IPS-NIHi7 (cell line): ENCODE measurements around the gene CC2D1A.

Experiments
- DNase-seq: peaks from one replicate; pipeline ENCODE4 v3.0.0; 2012; ENCODE audit warnings: mixed read lengths; ENCODE audit errors: extremely low spot score

Gene CC2D1A

DNA sequence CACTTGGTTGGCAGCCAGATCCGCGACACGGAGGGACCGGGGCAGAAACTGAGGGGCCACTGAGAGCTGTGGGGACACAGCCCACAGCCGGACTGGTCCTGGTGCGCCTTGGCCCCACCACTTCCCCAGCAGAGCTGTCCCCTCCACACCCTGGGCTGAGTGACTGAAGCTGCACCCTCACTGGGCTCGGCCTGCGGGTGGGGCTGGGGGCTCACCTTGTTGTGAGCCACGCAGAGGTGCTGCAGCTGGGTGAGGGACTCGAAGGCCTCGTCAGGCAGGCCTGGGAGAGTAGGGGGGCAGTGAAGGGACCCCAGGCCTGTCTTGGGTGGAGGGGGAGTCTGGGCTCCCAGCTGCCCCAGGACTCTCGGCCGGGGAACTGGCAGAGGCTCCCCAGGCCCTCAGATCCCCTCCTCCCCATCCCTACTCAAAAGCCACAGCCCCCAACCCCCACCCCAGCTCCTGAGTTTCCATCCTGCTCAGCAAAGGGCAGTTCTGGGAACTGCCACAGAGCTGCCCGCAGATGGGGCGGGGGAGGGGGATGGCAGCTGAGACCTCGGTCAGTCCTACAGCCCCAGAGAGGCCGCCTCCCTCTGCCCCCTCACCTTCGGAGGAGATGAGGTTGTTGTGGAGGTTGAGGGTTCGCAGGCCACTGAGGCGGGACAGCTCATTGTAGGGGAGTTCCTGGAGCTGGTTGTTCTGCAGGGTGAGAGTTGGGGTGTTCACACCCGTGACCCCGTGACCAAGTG lies 29.9 kb downstream of the CC2D1A start:
- DNase-seq, result peak; percentile 75

DNA sequence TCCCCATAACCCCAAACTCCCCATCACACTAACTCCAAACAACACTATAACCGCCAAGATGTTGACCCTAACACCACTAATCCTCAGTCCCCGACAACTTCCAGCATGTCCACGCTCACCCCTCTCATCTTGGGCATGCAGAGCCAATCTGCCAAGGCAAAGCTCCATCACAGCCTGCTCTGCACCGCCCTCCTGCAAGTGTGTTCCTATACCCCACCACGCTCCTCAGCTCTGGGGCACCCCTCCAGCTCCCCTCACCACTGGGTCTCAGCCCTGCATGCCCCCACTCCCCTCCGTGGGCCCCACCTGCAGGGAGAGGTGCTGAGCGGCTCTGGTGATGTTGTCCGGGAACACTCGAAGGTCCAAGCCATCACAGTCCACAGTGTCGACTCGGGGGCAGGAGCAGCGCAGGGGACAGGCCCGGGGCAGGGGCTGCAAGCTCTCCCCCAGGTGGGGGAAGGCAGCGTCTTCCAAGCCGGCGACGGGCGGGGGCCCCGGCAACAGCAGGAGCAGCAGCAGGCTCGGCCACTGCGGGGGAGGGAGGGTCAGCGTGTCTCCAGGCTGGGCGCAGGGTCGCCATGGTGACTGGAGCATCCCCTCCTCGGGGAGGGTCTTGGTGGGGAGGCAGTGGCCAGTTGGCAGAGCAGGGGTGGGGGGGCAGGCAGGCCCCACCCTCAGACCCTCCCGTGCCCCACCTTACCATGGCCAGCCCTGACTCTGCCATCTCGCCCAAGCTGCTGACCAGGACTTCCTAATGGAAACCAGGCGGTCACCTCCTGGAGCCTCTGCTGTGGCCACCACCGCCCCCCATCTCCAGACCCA lies 31.7 kb downstream of the CC2D1A start:
- no peak for DNase-seq

- no peak for DNase-seq
Measured at GRCh38 chr19:13938301-13939064, 32.5 kb downstream of the CC2D1A start, which contains the start of gene PODNL1. PODNL1 (minus strand) TSS chr19:13938417; CDS start chr19:13938181, 236 bp downstream.

DNA sequence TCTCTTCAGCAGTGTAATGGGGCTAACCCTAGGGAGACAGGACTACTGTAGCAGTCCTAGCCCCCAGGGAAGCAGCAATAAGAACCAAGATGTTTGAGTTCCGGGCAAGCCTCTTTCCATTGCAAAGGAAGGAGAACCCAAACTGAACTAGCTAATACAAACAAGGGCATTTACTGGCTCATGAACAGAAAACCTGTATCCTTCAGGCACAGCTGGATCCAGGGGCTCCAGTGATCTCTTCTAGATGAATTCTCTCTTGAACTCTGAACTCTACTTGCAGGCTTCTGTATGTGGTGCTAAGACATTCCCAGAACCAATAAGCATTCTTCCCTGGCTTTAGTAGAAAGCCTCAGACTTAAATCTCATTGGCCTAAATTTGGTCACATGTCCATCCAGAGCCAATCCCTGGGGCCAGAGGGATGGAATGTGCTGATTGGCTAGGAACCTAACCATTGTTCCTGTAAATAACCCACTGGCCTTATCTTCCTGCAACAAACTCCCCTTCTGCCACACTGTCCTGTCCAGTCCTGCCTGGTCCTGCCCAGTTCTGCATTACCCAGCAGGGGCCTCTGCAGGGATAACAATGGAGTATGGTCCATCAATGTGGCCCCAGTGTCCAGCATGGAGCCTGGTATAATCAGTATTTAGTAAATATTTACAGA lies 36.2 kb downstream of the CC2D1A start:
- DNase-seq, result no peak

DNA sequence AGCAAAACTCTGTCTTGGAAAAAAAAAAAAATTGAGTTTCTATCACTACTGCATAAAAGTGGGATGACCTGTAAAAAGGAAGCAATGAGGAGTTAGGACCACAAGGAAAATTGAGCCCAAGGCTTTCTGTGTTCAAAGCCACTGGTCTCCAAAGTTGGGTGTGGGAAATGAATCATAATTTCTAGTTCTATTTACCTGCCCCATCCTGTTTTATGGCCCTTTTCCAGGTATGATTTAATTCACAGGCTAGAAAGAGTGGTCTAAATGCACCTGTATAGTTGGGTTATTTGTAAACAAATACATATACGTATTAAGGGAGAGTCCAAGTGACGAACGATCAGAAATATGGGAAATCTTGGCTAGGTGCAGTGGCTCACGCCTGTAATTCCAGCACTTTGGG lies 40.4 kb downstream of the CC2D1A start:
- DNase-seq, result no peak

DNA sequence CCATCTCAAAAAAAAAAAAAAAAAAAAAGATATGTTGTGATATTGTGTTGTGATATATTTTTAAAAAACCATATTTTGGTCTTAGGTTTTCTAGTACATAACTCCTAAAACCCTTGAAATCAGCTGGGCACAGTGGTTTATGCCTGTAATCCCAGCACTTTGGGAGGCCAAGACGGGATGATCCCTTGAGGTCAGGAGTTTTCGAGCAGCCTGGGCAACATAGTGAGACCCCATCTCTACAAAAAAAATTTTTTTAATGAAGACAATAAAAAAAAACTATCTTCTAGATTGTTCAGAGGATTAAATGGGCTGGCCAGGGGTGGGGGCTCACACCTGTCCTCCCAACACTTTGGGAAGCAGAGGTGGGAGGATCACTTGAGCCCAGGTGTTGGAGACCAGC lies 45.0 kb downstream of the CC2D1A start:
- no peak for DNase-seq

DNA sequence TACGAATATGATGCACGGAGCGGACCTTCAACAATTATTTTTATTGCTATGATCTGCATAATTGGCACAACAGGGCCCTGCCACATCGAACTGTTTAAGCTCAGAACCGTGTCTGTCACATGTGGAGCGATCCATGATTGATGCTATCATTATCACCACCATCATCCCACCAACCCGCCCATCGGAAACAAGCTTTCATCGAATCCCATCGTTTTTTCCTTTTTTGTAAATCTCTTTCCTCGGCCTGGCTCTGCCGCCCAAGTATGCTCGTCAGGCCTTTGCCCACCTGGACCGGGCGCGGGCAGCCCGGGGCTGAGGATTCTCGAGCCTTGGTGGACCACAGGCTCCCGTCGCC lies 45.8 kb downstream of the CC2D1A start:
- DNase-seq, result no peak

DNA sequence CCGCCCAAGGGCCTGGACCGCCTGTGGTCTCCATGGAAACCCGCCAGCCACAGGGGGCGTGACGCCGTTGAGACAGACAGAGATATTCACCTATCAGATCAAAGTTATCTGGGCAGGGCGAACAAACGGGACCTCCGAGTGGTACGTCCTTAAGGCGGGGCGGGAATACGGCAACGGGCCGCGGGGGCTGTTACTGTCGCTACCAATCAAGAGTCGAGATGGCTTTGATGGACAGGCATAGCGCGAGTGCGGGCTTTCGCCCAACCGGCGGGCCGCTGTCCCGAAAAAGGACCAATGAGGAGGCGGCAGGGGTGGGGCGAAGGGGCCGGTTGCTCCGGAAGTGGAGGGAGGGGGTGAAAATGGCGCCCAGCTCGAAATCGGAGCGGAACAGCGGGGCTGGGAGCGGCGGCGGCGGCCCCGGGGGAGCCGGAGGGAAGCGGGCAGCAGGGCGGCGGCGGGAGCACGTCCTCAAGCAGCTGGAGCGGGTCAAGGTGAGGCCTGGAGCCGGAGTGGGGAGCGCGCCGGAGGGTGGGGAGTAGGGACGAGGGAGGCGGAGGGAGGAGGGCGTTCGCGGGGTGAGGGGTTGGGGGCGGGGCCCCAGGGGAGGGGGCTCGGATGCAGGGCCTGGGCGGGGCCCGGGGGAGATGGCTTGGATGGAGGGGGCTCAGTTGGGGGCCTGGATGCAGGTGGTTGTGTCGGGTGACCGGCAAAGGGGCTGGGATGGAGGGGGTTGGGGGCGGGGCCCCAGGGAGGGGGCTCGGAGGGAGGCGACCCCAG lies 46.3 kb downstream of the CC2D1A start, which contains the start of gene DCAF15:
Gene DCAF15 (plus strand): TSS at position 356 of the 777 bp plus-strand sequence. CDS start 4 bp downstream, at position 360.
- peak; percentile 100 for DNase-seq

- no peak for DNase-seq
Measured at GRCh38 chr19:13952931-13953531, 47.0 kb downstream of the CC2D1A start.

GRCh38 chr19:13954185-13954584 lies 48.2 kb downstream of the CC2D1A start:
- DNase-seq, result no peak

DNA sequence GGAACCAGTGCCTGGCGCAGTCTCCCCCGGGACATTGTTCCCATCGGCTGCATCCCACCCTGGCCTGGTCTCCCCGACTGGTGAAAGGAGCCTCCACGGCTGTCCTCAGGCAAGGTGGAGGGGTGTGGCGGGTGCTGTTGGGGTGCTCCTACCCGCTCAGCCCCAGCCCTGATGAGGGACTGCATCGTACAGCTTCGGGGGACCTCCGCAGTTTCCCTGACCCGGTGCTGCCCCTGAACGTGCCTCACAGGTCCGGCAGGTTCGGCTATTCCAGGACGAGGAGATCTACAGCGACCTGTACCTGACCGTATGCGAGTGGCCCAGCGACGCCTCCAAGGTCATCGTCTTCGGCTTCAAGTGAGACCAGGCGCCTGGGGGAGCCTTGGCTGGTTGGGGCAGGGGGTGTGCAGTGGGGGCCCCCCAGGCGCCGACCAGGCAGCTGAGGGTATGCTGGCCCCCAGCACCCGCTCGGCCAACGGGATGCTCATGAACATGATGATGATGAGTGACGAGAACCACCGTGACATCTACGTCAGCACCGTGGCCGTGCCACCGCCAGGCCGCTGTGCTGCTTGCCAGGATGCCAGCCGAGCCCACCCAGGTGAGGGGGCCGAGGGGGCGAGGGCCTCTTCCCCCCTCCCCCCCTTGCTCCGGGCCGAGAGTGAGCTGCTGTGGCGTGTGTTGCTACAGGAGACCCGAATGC lies 49.8 kb downstream of the CC2D1A start:
- DNase-seq, result no peak

DNA sequence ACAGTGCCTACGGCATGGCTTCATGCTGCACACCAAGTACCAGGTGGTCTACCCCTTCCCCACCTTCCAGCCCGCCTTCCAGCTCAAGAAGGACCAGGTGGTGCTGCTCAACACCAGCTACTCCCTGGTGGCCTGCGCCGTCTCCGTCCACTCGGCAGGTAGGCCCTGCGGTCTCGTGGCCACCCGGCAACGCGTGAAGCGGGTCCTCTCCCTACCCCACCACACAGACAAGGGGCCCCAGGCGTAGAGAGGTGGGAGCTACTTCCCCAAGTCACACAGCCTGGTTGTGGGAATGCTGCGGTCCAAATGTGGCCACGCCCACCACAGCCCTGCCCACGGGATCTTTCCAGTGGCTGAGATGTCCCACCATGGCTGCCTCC lies 50.4 kb downstream of the CC2D1A start:
- no peak for DNase-seq

- DNase-seq, result no peak
Measured at GRCh38 chr19:13957051-13957450, 51.0 kb downstream of the CC2D1A start.

GRCh38 chr19:13958043-13958442 lies 52.0 kb downstream of the CC2D1A start:
- DNase-seq, result no peak

DNA sequence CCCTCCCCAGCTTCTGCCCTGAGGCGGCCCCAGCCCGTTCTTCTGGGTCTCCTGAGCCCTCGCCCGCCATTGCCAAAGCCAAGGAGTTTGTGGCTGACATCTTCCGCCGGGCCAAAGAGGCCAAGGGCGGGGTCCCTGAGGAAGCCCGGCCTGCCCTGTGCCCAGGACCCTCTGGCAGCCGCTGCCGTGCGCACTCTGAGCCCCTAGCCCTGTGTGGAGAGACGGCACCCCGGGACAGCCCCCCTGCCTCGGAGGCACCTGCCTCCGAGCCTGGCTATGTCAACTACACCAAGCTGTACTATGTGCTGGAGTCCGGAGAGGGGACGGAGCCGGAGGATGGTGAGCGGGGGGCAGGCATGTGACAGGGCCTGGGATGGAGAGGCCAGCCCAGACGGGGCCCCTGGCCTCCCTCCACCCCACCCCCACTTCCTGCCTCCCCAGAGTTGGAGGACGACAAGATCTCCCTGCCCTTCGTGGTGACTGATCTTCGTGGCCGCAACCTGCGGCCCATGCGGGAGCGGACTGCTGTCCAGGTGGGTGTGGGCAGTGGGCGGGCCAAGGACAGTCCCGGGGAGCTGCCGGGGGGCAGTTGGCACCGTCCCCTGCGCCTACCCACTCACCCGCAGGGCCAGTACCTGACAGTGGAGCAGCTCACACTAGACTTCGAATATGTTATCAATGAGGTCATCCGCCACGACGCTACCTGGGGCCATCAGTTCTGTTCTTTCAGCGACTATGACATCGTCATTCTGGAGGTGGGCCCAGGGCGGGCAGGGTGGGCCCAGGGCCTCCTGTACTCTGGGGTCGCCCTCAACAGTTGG lies 53.4 kb downstream of the CC2D1A start:
- DNase-seq, result no peak

DNA sequence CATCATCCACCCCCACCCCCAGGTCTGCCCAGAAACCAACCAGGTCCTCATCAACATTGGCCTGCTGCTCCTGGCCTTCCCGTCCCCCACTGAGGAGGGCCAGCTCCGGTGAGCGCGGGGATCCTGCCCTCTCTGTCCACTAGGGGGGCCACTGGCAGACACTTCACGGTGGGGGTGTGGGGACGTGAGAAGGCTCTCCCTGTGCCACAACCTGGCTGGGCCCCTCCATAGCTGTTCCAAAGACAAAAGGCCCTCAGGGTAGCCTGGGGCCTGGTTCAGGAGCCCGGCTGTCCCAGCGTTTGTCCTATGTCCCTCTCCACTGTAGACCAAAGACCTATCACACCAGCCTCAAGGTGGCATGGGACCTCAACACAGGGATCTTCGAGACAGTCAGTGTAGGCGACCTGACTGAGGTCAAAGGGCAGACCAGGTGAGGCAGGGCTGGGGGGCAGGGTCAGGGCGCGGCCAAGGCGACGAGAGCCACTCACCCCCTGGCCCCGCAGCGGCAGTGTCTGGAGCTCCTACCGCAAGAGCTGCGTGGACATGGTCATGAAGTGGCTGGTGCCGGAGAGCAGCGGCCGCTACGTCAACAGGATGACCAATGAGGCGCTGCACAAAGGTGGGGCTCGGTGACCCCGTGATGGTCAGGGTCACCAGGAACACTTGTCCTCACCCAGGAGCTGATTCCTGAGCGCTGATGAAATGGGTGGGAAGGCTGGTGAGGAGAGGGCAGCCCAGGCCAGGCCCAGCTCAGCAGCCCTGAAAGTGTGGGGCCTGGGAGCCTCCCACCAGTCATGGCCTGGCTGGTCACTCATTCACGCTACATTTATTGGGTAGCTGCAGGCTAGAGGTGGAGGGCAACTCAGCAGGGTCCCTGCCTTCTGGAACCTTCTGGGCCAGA lies 54.2 kb downstream of the CC2D1A start:
- peak; percentile 54 for DNase-seq

DNA sequence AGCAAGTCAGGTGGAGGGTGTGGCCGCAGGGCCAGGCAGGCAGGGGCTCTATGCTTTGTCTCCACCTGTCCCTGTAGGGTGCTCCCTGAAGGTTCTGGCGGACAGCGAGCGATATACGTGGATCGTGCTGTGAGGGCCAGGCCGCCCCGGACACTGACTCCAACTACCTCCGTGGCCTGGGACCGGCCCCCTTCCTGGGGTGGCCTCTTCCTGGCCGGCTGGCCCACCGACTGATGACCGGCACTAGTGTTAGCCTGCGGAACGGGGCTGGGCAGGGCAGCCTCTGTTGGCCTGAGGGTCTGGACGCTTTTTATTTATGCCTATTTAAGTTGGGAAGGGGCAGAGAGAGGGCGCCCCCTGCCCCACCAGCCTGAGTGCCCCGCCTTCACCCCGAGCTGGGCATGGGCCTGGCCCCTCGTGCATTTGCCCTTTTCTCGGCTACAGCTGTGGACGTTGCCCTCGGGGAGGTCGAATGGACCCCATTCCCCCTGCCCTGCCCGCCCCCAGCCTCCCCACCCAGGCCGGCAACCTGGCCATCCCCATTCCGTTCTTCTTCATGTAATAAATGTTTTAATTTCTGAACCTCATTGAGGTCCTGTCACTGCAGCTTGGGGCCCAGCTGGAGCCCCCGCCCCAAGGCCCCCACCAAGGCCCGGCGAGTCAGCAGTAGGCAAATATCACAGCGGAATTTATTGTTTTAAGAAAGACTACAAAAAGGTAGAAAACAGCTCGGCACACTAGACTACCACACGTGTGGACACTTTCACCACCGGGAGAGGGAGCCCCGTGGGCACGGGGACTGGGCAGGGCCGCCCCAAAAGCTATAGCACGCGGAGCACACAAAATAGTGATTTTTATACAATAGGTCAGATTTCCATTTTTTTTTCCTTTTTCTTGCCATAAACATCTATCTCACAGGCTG lies 55.1 kb downstream of the CC2D1A start:
- no peak for DNase-seq
